HepG2 (cell line): ENCODE results near the gene POLRMT. TPM values are rescaled to one million over a fixed set of nuclear protein-coding genes. Genes with fewer than 3 reads are reported as not detected.

Source experiments
- HOXA5 ChIP-seq: sonication (generic); formaldehyde crosslinking; IDR thresholded peaks from 2 replicates; pipeline ENCODE4 v1.4.0; 2020; ENCODE audit warnings: missing genetic modification reagents
- MED13 ChIP-seq: sonication (generic); formaldehyde crosslinking; IDR thresholded peaks from 2 replicates; pipeline ENCODE4 v1.5.0; 2020; ENCODE audit warnings: missing genetic modification reagents
- NCOR1 ChIP-seq: fragments of 200-600 bp; sonication (generic); IDR thresholded peaks from 2 replicates; pipeline ENCODE4 v1.7.0; 2017; ENCODE audit warnings: antibody characterized with exemption, low read length, borderline replicate concordance
- RFXANK ChIP-seq: IDR thresholded peaks from 2 replicates; pipeline ENCODE4 v1.6.1; 2016
- SSRP1 ChIP-seq: IDR thresholded peaks from 2 replicates; pipeline ENCODE4 v1.6.1; 2016; ENCODE audit warnings: control low read depth
- STAG1 ChIP-seq: sonication (generic); formaldehyde crosslinking; IDR thresholded peaks from 2 replicates; pipeline ENCODE4 v1.4.0; 2020; ENCODE audit warnings: missing genetic modification reagents
- TAF1 ChIP-seq: sonication (generic); formaldehyde crosslinking; IDR thresholded peaks from 2 replicates; pipeline ENCODE4 v1.4.0; 2020; ENCODE audit warnings: missing genetic modification reagents
- TRAFD1 ChIP-seq: sonication (generic); formaldehyde crosslinking; IDR thresholded peaks from 2 replicates; pipeline ENCODE4 v1.5.1; 2020; ENCODE audit warnings: missing genetic modification reagents, mild to moderate bottlenecking, borderline replicate concordance
- ZBTB10 ChIP-seq: sonication (generic); formaldehyde crosslinking; IDR thresholded peaks from 2 replicates; pipeline ENCODE4 v1.4.0; 2020; ENCODE audit warnings: missing genetic modification reagents, borderline replicate concordance
- ZNF3 ChIP-seq: IDR thresholded peaks from 2 replicates; pipeline ENCODE4 v1.7.0; 2017; ENCODE audit warnings: inconsistent platforms
- ZNF775 ChIP-seq: sonication (generic); formaldehyde crosslinking; IDR thresholded peaks from 2 replicates; pipeline ENCODE4 v1.4.0; 2020; ENCODE audit warnings: missing genetic modification reagents, mild to moderate bottlenecking, moderate library complexity, borderline replicate concordance
- ZNF879 ChIP-seq: sonication (generic); formaldehyde crosslinking; IDR thresholded peaks from 2 replicates; pipeline ENCODE4 v1.8.1; 2023; ENCODE audit warnings: missing genetic modification reagents
- polyA plus RNA-seq, 8 experiments: library from polyadenylated mRNA; depleted of rRNA in 3 of 8; stranded (reverse) in 7 of 8; unstranded in 1 of 8; fragments of >200 nt; fragmentation: Illumina TruSeq in 4 of 8; extraction: Trizol in 4 of 8; gene quantifications; 2 replicates each; pipeline versions ENCODE4 v1.2.1 to v1.2.3, GENCODE V29; 2011 to 2016; ENCODE audit warnings: low read depth in 4 of 8, missing spikeins in 1 of 8, mixed read lengths in 1 of 8; ENCODE audit not compliant: insufficient read depth in 1 of 8
- total RNA-seq, 5 experiments: library from RNA; depleted of rRNA; stranded (reverse); fragments of >200 nt; fragmentation: Illumina TruSeq; extraction: Trizol; gene quantifications; 2 replicates each; pipeline ENCODE4 v1.2.3, GENCODE V29; 2016; ENCODE audit warnings: low read depth in 1 of 5
- TF ChIP-seq, protein P1 (sequence below): sonication (generic); formaldehyde crosslinking; IDR thresholded peaks from 2 replicates; pipeline ENCODE4 v1.4.0; 2020; ENCODE audit warnings: missing genetic modification reagents
- TF ChIP-seq, protein P2 (sequence below): sonication (generic); formaldehyde crosslinking; IDR thresholded peaks from 2 replicates; pipeline ENCODE4 v1.9.0; 2021; ENCODE audit warnings: missing genetic modification reagents, mild to moderate bottlenecking, borderline replicate concordance
- TF ChIP-seq, protein P3 (sequence below): sonication (generic); formaldehyde crosslinking; IDR thresholded peaks from 2 replicates; pipeline ENCODE4 v1.4.0; 2020; ENCODE audit warnings: missing genetic modification reagents, borderline replicate concordance

The POLRMT gene
- total and polyA plus RNA-seq, 2 of the 13 experiments (the other 11 are each of a cell fraction or from before 2014, with no cell fraction given) = 78.0 to 101 TPM

- TF ChIP-seq MED13 (peak; percentile 77; the same call in 1 of the 2 replicates), ZNF3 (CRISPR knock-in tag) (no peak), HOXA5 (CRISPR knock-in tag) (peak; percentile 88), ZBTB10 (0 out of 2 replicates have a peak, but pooled peaks have one; percentile 41), TRAFD1 (CRISPR knock-in tag) (no peak), TAF1 (CRISPR knock-in tag) (peak; percentile 23), SSRP1 (no peak), RFXANK (CRISPR knock-in tag) (no peak; the same call in 1 of the 2 replicates), ZNF879 (no peak), ZNF775 (no peak), NCOR1 (peak; percentile 38; the same call in 1 of the 2 replicates), STAG1 (0 out of 2 replicates have a peak, but pooled peaks have one; percentile 1)
- TF ChIP-seq, protein P1, sequence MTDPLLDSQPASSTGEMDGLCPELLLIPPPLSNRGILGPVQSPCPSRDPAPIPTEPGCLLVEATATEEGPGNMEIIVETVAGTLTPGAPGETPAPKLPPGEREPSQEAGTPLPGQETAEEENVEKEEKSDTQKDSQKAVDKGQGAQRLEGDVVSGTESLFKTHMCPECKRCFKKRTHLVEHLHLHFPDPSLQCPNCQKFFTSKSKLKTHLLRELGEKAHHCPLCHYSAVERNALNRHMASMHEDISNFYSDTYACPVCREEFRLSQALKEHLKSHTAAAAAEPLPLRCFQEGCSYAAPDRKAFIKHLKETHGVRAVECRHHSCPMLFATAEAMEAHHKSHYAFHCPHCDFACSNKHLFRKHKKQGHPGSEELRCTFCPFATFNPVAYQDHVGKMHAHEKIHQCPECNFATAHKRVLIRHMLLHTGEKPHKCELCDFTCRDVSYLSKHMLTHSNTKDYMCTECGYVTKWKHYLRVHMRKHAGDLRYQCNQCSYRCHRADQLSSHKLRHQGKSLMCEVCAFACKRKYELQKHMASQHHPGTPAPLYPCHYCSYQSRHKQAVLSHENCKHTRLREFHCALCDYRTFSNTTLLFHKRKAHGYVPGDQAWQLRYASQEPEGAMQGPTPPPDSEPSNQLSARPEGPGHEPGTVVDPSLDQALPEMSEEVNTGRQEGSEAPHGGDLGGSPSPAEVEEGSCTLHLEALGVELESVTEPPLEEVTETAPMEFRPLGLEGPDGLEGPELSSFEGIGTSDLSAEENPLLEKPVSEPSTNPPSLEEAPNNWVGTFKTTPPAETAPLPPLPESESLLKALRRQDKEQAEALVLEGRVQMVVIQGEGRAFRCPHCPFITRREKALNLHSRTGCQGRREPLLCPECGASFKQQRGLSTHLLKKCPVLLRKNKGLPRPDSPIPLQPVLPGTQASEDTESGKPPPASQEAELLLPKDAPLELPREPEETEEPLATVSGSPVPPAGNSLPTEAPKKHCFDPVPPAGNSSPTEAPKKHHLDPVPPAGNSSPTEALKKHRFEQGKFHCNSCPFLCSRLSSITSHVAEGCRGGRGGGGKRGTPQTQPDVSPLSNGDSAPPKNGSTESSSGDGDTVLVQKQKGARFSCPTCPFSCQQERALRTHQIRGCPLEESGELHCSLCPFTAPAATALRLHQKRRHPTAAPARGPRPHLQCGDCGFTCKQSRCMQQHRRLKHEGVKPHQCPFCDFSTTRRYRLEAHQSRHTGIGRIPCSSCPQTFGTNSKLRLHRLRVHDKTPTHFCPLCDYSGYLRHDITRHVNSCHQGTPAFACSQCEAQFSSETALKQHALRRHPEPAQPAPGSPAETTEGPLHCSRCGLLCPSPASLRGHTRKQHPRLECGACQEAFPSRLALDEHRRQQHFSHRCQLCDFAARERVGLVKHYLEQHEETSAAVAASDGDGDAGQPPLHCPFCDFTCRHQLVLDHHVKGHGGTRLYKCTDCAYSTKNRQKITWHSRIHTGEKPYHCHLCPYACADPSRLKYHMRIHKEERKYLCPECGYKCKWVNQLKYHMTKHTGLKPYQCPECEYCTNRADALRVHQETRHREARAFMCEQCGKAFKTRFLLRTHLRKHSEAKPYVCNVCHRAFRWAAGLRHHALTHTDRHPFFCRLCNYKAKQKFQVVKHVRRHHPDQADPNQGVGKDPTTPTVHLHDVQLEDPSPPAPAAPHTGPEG = 0 out of 2 replicates have a peak, but pooled peaks have one; percentile 30
- TF ChIP-seq, protein P2, sequence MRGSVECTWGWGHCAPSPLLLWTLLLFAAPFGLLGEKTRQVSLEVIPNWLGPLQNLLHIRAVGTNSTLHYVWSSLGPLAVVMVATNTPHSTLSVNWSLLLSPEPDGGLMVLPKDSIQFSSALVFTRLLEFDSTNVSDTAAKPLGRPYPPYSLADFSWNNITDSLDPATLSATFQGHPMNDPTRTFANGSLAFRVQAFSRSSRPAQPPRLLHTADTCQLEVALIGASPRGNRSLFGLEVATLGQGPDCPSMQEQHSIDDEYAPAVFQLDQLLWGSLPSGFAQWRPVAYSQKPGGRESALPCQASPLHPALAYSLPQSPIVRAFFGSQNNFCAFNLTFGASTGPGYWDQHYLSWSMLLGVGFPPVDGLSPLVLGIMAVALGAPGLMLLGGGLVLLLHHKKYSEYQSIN (CRISPR knock-in tag) = no peak
- TF ChIP-seq, protein P3, sequence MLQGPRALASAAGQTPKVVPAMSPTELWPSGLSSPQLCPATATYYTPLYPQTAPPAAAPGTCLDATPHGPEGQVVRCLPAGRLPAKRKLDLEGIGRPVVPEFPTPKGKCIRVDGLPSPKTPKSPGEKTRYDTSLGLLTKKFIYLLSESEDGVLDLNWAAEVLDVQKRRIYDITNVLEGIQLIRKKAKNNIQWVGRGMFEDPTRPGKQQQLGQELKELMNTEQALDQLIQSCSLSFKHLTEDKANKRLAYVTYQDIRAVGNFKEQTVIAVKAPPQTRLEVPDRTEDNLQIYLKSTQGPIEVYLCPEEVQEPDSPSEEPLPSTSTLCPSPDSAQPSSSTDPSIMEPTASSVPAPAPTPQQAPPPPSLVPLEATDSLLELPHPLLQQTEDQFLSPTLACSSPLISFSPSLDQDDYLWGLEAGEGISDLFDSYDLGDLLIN (CRISPR knock-in tag) = no peak
These were observed at the start of gene POLRMT (continued) for GRCh38 chr19:633068-633785.
